ENCODE measurements around the gene ZSCAN10.
"Not testable (repeated sequence)": the region's sequence is repeated elsewhere in the genome, so short reads cannot be mapped to it uniquely, and the experiment has no call there.

Gene ZSCAN10

DNA sequence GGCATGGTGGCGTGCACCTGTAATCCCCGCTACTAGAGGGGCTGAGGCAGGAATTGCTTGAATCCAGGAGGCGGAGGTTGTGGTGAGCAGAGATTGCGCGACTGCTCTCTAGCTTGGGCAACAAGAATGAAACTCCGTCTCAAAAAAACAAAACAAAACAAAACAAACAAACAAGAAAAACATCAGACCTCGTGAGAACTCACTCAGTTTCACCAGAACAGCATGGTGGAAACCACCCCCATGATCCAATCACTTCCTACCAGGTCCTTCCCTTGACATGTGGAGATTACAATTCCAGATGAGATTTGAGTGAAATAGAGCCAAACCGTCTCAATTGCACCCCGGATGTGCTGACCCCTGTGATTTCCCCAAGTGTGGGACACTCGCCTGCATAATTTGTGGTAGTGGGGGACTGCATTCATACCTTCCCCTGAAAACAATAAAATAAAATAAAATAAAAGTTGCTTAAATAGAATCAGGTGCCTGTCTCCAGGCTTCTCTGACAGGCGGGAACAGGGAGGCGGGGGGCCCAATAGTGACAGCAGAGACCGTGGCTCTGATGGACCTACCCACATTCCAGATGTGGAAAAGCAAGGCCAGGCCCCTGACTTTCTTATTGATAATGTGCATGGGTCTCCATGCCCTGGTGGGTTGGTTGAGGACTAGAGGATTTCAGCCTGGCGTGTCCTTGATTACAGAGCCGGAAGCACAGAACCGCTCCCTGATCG is 13.1 kb downstream of the ZSCAN10 start:
- H3K36me3 ChIP-seq (ENCODE audit: insufficient read depth, low read length) = no peaks in the 10 kb centered on the region
- no peak overlapping the region for H3K27ac ChIP-seq

DNA sequence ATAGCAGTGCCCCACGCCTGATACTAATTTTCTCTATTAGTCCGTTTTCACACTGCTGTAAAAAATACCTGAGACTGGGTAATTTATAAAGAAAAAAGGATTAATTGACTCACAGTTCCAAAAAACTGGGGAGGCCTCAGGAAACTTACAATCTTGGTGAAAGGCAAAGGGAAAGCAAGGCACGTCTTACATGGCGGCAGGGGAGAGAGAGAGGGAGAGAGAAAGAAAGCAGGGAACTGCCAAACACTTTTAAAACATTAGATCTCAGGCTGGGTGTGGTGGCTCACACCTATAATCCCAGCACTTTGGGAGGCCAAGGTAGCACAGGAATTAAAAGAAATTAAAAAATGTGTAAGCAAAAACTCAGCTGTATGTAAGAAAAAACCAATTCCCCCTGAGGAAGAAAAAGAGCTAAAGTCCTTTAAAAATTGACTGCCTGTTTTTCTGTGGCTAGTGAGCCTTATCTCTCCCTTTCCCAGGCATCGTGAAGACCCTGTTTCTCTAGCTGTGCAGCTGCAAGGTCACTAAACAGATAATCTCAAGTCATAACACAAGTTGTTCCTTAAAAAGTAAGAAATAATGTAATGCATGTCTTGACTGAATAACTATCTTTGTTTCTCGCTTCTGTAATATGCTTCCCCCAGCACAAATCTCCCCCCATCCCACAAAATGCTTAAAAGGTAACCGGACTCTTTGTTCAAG is 14.0 kb downstream of the ZSCAN10 start:
- H3K9ac ChIP-seq (ENCODE audit: insufficient read length) = no peak overlapping the region
- H3K4me3 ChIP-seq = no peak overlapping the region
- H3K36me3 ChIP-seq (ENCODE audit: insufficient read depth, low read length) = no peaks in the 10 kb centered on the region
- no peak overlapping the region for H3K27ac ChIP-seq
- H3K9me3 ChIP-seq (ENCODE audit: low read depth, low read length) = no peaks in the 10 kb centered on the region
- TF ChIP-seq FOXP2 (optimal IDR thresholded peaks at IDR 0.05; ENCODE audit: control extremely low read depth, extremely low read length, insufficient read depth) (no peak), POLR2AphosphoS5 (IDR thresholded peaks at IDR 0.05; ENCODE audit: borderline replicate concordance, low read depth, low read length) (no peak)
- no peak for DNase-seq (ENCODE audit: low read depth, low spot score)

More for the DNA sequence above, 13.1 kb downstream of the ZSCAN10 start:
- DNase-seq (ENCODE audit: low read depth, low spot score) = no peak
- TF ChIP-seq EZH2 (IDR thresholded peaks at IDR 0.05) (no peak), FOXP2 (optimal IDR thresholded peaks at IDR 0.05; ENCODE audit: control extremely low read depth, extremely low read length, insufficient read depth) (no peak), POLR2AphosphoS5 (IDR thresholded peaks at IDR 0.05; ENCODE audit: borderline replicate concordance, low read depth, low read length) (no peak)
- no peaks in the 10 kb centered on the region for H3K9me3 ChIP-seq (ENCODE audit: low read depth, low read length)
- no peak overlapping the region for H3K9ac ChIP-seq (ENCODE audit: insufficient read length)
- no peak overlapping the region for H3K4me3 ChIP-seq

DNA sequence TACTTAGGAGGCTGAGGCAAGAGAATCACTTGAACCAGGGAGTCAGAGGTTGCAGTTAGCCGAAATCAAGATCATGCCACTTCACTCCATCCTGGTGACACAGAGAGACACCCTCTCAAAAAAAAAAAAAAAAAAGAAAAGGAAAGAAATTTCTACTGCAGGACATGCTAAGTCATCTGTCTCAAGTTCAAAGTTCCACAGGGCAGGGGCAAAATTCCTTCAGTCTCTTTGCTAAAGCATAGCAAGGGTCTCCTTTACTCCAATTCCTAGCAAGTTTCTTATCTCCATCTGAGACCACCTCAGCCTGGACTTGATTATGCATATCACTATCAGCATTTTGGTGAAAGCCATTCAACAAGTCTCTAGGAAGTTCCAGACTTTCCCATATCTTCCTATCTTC is 14.6 kb downstream of the ZSCAN10 start:
- no peak overlapping the region for H3K4me3 ChIP-seq
- no peaks in the 10 kb centered on the region for H3K9me3 ChIP-seq (ENCODE audit: low read depth, low read length)
- H3K36me3 ChIP-seq (ENCODE audit: insufficient read depth, low read length) = no peaks in the 10 kb centered on the region
- no peak overlapping the region for H3K9ac ChIP-seq (ENCODE audit: insufficient read length)
- no peak overlapping the region for H3K27ac ChIP-seq
- DNase-seq (ENCODE audit: low read depth, low spot score) = no peak
- no peak for TF ChIP-seq FOXP2 (optimal IDR thresholded peaks at IDR 0.05; ENCODE audit: control extremely low read depth, extremely low read length, insufficient read depth)
- TF ChIP-seq POLR2AphosphoS5 (IDR thresholded peaks at IDR 0.05; ENCODE audit: borderline replicate concordance, low read depth, low read length) = no peak
- no peak for TF ChIP-seq EZH2 (IDR thresholded peaks at IDR 0.05)

DNA sequence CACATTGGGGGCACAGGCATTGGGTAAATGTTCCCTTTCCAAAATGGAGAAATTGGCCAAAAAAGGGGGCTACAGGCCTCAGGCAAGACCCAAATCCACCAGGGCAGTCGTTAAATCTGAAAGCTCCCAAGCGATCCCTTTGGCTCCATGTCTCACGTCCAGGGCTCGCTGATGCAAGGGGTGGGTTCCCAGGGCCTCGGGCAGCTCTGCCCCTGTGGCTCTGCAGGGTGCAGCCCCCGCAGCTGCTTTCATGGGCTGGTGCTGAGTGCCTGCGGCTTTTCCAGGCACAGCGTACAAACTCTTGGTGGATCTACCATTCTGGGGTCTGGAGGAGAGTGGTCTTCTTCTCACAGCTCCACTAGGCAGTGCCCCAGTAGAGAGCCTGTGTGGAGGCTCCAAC is 15.7 kb downstream of the ZSCAN10 start:
- H3K27ac ChIP-seq; H3K9ac ChIP-seq (ENCODE audit: insufficient read length); H3K36me3 ChIP-seq (ENCODE audit: insufficient read depth, low read length); DNase-seq (ENCODE audit: low read depth, low spot score); H3K4me3 ChIP-seq; H3K9me3 ChIP-seq (ENCODE audit: low read depth, low read length): not testable (repeated sequence)

DNA sequence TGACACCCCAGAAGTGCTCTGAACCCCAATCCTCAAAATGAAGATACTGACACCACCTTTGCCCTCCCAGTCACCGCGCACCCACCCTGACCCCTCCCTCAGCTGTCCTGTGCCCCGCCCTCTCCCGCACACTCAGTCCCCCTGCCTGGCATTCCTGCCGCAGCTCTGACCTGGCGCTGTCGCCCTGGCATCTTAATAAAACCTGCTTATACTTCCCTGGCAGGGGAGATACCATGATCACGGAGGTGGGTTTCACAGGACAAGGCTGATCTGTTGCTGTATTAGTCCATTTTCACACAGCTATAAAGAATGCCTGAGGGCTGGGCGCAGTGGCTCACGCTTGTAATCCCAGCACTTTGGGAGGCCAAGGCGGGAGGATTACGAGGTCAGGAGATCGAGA is 17.1 kb downstream of the ZSCAN10 start:
- H3K9me3 ChIP-seq (ENCODE audit: low read depth, low read length); H3K27ac ChIP-seq; H3K36me3 ChIP-seq (ENCODE audit: insufficient read depth, low read length); H3K4me3 ChIP-seq; H3K9ac ChIP-seq (ENCODE audit: insufficient read length); DNase-seq (ENCODE audit: low read depth, low spot score): not testable (repeated sequence)

DNA sequence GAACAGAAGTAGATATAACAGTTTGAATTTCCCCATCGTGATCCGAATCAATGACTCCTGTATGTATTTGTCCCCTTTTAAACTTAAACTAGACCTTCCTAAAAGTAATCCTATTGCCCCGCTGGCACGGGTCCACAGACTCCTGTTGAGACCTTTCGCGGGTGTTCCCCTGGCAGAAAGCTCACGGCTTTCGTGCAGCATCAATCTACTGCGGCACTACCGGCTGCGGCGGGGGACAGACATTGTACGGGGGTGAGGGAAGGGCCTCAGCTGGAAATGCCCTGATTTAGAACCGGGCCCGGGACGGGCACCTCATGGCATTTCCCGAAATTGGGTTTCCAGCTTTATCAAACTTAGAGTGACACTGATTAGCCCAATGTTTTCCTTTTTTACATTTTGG is 19.1 kb downstream of the ZSCAN10 start:
- Histone ChIP-seq H3K27ac (no peak overlapping the region), H3K4me3 (no peak overlapping the region), H3K36me3 (ENCODE audit: insufficient read depth, low read length) (no peaks in the 10 kb centered on the region), H3K9ac (ENCODE audit: insufficient read length) (no peak overlapping the region), H3K9me3 (ENCODE audit: low read depth, low read length) (no peaks in the 10 kb centered on the region)
- no peak for DNase-seq (ENCODE audit: low read depth, low spot score)
- TF ChIP-seq POLR2AphosphoS5 (IDR thresholded peaks at IDR 0.05; ENCODE audit: borderline replicate concordance, low read depth, low read length) (no peak), FOXP2 (optimal IDR thresholded peaks at IDR 0.05; ENCODE audit: control extremely low read depth, extremely low read length, insufficient read depth) (no peak), EZH2 (IDR thresholded peaks at IDR 0.05) (no peak)

DNA sequence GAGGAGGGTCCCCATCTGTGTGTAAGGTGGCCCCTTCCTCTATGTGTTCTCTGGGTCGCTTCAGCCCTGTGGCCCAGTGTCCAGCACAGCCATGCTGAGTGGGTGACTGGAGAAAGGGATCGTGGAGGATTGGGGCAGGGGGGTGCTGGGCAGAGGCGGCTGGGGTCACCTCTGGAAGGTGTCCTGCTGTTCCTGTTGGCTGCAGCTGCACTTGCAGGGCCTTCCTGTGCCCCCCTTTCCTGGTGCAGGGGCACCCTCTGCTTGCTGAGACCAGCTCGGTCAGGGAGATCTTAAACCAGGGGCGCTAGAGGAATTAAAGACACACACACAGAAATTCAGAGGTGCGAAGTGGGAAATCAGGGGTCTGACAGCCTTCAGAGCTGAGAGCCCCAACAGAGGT is 22.5 kb downstream of the ZSCAN10 start:
- no peak for DNase-seq (ENCODE audit: low read depth, low spot score)
- no peak for TF ChIP-seq EZH2 (IDR thresholded peaks at IDR 0.05)
- H3K4me3 ChIP-seq = no peak overlapping the region
- no peak overlapping the region for H3K9ac ChIP-seq (ENCODE audit: insufficient read length)
- H3K36me3 ChIP-seq (ENCODE audit: insufficient read depth, low read length) = no peaks in the 10 kb centered on the region
- H3K27ac ChIP-seq = no peak overlapping the region
- no peaks in the 10 kb centered on the region for H3K9me3 ChIP-seq (ENCODE audit: low read depth, low read length)

DNA sequence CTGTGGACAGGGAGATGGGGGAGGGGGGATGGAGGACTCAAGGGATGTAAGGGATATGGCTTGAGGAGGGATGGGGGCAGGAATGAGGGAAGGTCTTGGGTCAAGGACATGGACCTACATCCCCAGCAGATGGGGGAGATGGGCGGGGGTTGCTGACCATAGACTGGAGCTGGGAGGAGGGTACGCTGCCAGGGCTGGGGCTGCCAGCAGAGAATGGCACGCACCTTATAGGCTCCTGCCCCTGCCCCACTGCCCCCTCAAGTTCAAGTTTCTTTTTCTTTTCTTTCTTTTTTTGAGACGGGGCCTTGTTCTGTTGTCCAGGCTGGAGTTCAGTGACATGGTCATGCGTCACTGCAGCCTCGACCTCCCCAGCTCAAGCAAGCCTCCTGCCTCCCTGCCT is 23.1 kb downstream of the ZSCAN10 start:
- not testable (repeated sequence) for H3K27ac ChIP-seq; H3K9ac ChIP-seq (ENCODE audit: insufficient read length); H3K36me3 ChIP-seq (ENCODE audit: insufficient read depth, low read length); H3K9me3 ChIP-seq (ENCODE audit: low read depth, low read length); DNase-seq (ENCODE audit: low read depth, low spot score); H3K4me3 ChIP-seq

DNA sequence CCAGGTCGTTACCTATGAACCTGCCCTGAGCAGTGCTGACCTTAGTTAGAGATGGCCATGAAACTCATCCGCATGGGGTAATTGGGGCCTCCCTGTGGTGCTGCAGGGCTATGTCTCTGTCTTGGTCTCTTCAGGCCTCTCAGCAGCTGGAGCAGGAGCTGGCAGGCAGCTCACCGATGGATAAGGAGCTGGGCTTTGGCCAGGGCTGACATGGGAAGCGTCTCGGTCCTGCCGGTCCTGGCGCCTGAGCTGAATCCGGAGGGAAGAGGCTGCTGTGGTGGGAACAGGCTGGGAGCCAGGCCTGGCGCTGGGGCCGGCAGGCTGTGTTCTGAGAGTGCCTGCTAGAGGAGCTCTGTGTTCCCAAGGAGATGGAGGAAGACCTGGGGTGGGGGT is 23.6 kb downstream of the ZSCAN10 start:
- DNase-seq (ENCODE audit: low read depth, low spot score) = no peak

More for the DNA sequence above, 23.6 kb downstream of the ZSCAN10 start:
- Histone ChIP-seq H3K4me3 (no peak overlapping the region), H3K36me3 (ENCODE audit: insufficient read depth, low read length) (no peaks in the 10 kb centered on the region), H3K9me3 (ENCODE audit: low read depth, low read length) (no peaks in the 10 kb centered on the region), H3K27ac (no peak overlapping the region), H3K9ac (ENCODE audit: insufficient read length) (no peak overlapping the region)
- TF ChIP-seq FOXP2 (optimal IDR thresholded peaks at IDR 0.05; ENCODE audit: control extremely low read depth, extremely low read length, insufficient read depth) (no peak), POLR2AphosphoS5 (IDR thresholded peaks at IDR 0.05; ENCODE audit: borderline replicate concordance, low read depth, low read length) (no peak), EZH2 (IDR thresholded peaks at IDR 0.05) (no peak)

Data from SK-N-MC (cell line).